ENCODE data around the gene GRID1.

DNA sequence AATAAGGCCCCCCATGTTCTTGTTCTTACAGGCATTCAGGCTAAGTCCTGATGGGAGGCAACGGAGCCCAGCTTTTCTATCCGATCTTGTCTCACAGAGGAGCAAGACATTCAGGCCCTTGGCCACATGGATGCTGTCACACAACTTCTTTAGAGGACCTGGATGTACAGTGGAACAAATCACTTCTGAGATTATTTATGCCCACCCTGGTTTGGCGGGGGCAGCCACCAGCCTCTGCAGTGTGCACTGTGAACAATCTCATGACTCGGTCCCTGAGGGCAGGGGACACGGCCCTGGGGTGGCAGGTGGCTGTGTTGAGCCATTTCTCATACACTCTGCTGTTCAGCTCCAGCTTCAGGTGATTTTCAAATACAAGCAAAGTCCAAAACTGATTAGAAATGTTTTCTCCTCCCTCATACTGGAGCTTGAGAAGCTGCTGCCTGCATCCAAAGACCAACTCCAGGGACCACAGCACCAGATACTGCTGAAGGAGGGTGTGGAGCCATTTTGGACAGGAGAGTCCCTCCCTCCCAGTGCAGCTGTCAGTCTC is 441.3 kb downstream of the GRID1 start:
- TF ChIP-seq POLR2AphosphoS5 (IDR thresholded peaks at IDR 0.05; ENCODE audit: borderline replicate concordance, low read depth, low read length) (no peak), EZH2 (IDR thresholded peaks at IDR 0.05) (no peak)
